ENCODE results near the gene HIVEP2.

Gene HIVEP2

DNA sequence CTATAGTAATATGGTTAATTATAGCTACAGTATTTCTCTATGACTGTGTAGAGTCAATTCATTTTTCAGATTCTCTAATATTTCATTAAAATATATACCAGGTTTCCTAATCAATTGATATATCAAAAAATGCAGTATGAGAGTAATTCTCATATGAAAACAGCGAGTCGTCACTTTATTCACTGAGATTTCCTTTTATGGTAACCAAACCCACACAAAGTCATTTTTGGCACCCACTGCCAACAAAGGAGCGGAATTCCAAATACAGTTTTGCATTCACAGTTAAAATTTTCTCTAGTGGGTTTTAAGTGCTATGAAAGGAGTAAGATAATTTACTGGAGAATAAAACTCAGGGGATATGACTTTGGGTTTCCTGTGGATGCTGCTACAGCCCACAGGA is 163.8 kb downstream of the HIVEP2 start:
- CTCF ChIA-PET = no interaction called here
- no peaks in the 10 kb centered on the region for H3K27me3 Mint-ChIP-seq
- H3K4me1 Mint-ChIP-seq = peaks cover 25% of the 10 kb centered on the region
- H3K9me3 Mint-ChIP-seq = no peaks in the 10 kb centered on the region
- DNase-seq = no peak
- no peak overlapping the region for H3K4me3 Mint-ChIP-seq
- no peak overlapping the region for H3K27ac Mint-ChIP-seq
- H3K36me3 Mint-ChIP-seq = peaks cover 18% of the 10 kb centered on the region

GRCh38 chr6:142773859-142774648 is 170.9 kb downstream of the HIVEP2 start:
- CTCF ChIA-PET = interaction anchor here (0.7 to 1.0 kb wide), 2 partner anchors 13 to 46 kb away, joined by 3 read pairs; no protein-coding TSS in a partner anchor
- H3K36me3 Mint-ChIP-seq = peaks cover 59% of the 10 kb centered on the region
- H3K4me1 Mint-ChIP-seq = peaks cover 19% of the 10 kb centered on the region
- H3K27ac Mint-ChIP-seq = peak overlapping the region; percentile 34
- peak; percentile 28 for DNase-seq
- H3K9me3 Mint-ChIP-seq = peaks cover 2% of the 10 kb centered on the region
- no peak overlapping the region for H3K4me3 Mint-ChIP-seq
- H3K27me3 Mint-ChIP-seq = no peaks in the 10 kb centered on the region

GRCh38 chr6:142773324-142773723 is 171.7 kb downstream of the HIVEP2 start:
- H3K4me3 Mint-ChIP-seq = no peak overlapping the region
- no peak for DNase-seq
- peaks cover 60% of the 10 kb centered on the region for H3K36me3 Mint-ChIP-seq
- H3K27ac Mint-ChIP-seq = no peak overlapping the region
- H3K27me3 Mint-ChIP-seq = no peaks in the 10 kb centered on the region
- H3K9me3 Mint-ChIP-seq = peaks cover 2% of the 10 kb centered on the region
- CTCF ChIA-PET = no interaction called here
- peaks cover 19% of the 10 kb centered on the region for H3K4me1 Mint-ChIP-seq

DNA sequence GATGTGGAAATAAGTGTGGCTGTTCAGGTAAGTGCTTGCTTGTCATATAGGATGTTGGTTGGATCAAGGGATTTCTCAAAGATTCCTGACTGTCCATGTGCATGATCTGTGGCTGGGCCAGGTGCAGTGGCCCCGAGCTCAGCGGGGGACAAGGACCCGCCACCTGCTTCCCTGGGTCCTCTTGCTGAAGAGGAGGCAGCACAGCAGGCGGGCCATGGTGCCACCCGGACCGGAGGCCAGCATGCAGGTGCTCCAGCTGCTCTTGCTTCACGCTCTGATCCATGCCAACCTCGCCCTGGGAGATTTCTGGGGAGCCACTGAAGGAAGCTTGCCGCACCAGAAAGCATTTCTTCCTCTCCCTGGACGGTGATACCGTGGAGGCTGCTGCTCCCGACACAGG is 173.8 kb downstream of the HIVEP2 start:
- no peak for DNase-seq
- H3K27ac Mint-ChIP-seq = no peak overlapping the region
- no peaks in the 10 kb centered on the region for H3K27me3 Mint-ChIP-seq
- peaks cover 19% of the 10 kb centered on the region for H3K4me1 Mint-ChIP-seq
- peaks cover 78% of the 10 kb centered on the region for H3K36me3 Mint-ChIP-seq
- H3K9me3 Mint-ChIP-seq = peaks cover 2% of the 10 kb centered on the region
- no peak overlapping the region for H3K4me3 Mint-ChIP-seq
- CTCF ChIA-PET = interaction anchor here (0.7 kb wide), 1 partner anchor 25 kb away, joined by 4 read pairs; no protein-coding TSS in a partner anchor

GRCh38 chr6:142765306-142765705 is 179.7 kb downstream of the HIVEP2 start:
- Mint-ChIP-seq H3K4me1 (peaks cover 6% of the 10 kb centered on the region), H3K27me3 (no peaks in the 10 kb centered on the region), H3K36me3 (peaks cover 71% of the 10 kb centered on the region), H3K27ac (no peak overlapping the region), H3K9me3 (no peaks in the 10 kb centered on the region), H3K4me3 (no peak overlapping the region)
- no peak for DNase-seq
- CTCF ChIA-PET = no interaction called here

- Mint-ChIP-seq H3K27me3 (no peaks in the 10 kb centered on the region), H3K4me3 (no peak overlapping the region), H3K4me1 (peaks cover 6% of the 10 kb centered on the region), H3K9me3 (no peaks in the 10 kb centered on the region), H3K27ac (no peak overlapping the region), H3K36me3 (peaks cover 72% of the 10 kb centered on the region)
- DNase-seq = no peak
- CTCF ChIA-PET = no interaction called here
These were observed 180.7 kb downstream of the HIVEP2 start for GRCh38 chr6:142764311-142764710.

GRCh38 chr6:142763205-142763604 is 181.8 kb downstream of the HIVEP2 start:
- peaks cover 72% of the 10 kb centered on the region for H3K36me3 Mint-ChIP-seq

GRCh38 chr6:142761756-142762155 is 183.2 kb downstream of the HIVEP2 start:
- Mint-ChIP-seq H3K4me1 (peaks cover 10% of the 10 kb centered on the region), H3K27me3 (no peaks in the 10 kb centered on the region), H3K4me3 (no peak overlapping the region), H3K36me3 (peaks cover 70% of the 10 kb centered on the region), H3K9me3 (no peaks in the 10 kb centered on the region), H3K27ac (no peak overlapping the region)
- CTCF ChIA-PET = no interaction called here
- no peak for DNase-seq

More at GRCh38 chr6:142763205-142763604, 181.8 kb downstream of the HIVEP2 start:
- DNase-seq = no peak
- CTCF ChIA-PET = no interaction called here
- H3K4me1 Mint-ChIP-seq = peaks cover 6% of the 10 kb centered on the region
- no peaks in the 10 kb centered on the region for H3K27me3 Mint-ChIP-seq
- no peak overlapping the region for H3K4me3 Mint-ChIP-seq
- no peak overlapping the region for H3K27ac Mint-ChIP-seq
- H3K9me3 Mint-ChIP-seq = no peaks in the 10 kb centered on the region

DNA sequence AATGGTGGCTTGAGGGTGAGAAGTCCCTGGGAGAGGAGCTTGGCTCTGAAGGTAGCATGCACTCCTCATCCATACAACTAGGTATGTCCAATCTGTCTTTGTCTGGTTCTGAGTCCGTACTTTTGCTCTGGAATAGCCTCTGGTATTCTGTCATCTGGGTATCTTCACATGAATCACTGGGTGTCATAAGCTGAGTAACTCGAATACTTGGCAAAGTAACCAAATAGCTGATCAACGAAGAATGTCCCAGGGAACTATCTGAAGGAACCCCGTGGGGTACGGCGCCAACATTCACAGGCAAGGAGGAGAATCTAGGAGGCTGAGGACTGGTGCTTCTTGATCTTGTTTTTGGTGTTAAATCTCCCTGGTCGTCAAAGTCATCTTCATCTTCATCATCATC is 184.8 kb downstream of the HIVEP2 start:
- Mint-ChIP-seq H3K36me3 (peaks cover 74% of the 10 kb centered on the region), H3K9me3 (no peaks in the 10 kb centered on the region), H3K27ac (no peak overlapping the region), H3K4me3 (no peak overlapping the region), H3K4me1 (peaks cover 19% of the 10 kb centered on the region), H3K27me3 (no peaks in the 10 kb centered on the region)
- CTCF ChIA-PET = no interaction called here
- DNase-seq = no peak

DNA sequence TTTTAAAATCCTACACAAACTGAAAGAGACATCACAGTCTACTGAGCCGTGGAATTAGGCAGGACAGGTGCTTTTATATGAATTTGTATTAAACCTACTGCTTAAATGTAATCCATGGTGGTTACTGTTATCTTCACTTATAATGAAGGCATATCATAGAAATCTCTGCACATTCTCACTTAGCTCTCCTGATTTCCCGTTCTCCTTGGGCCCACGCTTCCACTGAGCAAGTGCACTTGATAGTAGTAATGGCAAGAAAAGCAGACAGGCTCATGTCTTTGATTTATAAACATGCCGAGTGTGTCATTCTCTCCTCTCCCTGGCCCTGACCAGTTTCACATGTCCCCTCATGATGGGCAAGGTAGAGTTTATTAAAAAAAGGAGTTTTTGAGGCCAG is 186.3 kb downstream of the HIVEP2 start:
- no peak overlapping the region for H3K27ac Mint-ChIP-seq

DNA sequence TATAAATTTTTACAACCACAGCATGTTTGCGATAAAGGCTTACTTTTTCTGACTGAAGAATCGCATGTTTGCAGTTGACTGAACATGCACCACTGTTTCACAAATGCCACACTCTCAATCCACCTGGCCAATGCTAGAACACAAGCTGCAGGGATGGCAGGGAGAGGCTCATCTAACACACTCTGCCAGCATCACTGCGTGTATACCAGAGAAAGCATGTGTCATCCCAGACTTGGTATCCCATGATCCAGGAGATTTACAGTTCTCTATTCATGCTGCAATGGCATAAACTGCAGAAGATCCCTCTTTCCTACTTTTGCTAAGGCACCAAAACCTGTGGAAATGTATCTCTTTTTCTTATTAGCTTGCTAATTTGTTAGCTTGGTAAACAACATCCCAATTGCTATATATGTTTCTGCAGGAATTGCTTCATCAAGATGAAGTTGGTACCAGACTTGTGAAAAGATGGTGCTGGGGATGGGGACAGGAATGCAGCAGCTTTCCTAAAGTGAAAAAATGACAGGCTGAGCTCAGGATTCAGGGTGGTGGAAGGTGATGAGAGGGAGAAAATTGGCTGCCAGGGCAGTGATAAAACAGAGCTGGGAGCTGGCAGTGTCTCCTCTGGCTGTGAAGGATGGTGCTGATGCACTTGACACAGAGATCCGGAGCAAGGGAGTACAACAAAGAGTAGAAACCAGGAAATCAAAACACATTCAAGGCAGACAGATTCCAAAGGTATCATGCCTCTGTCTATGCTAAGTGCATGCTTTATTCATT is 186.9 kb downstream of the HIVEP2 start:
- peaks cover 19% of the 10 kb centered on the region for H3K4me1 Mint-ChIP-seq
- no peaks in the 10 kb centered on the region for H3K9me3 Mint-ChIP-seq
- no peak overlapping the region for H3K27ac Mint-ChIP-seq
- no peak for DNase-seq
- H3K4me3 Mint-ChIP-seq = no peak overlapping the region
- no peaks in the 10 kb centered on the region for H3K27me3 Mint-ChIP-seq
- H3K36me3 Mint-ChIP-seq = peaks cover 68% of the 10 kb centered on the region
- CTCF ChIA-PET = interaction anchor here (2.7 kb wide), 1 partner anchor 9 kb away, joined by 10 read pairs; no protein-coding TSS in a partner anchor

More for the DNA sequence above, 186.3 kb downstream of the HIVEP2 start:
- no peak overlapping the region for H3K4me3 Mint-ChIP-seq
- peaks cover 67% of the 10 kb centered on the region for H3K36me3 Mint-ChIP-seq
- peaks cover 19% of the 10 kb centered on the region for H3K4me1 Mint-ChIP-seq
- CTCF ChIA-PET = interaction anchor here (2.7 kb wide), 1 partner anchor 10 kb away, joined by 10 read pairs; no protein-coding TSS in a partner anchor
- no peak for DNase-seq
- no peaks in the 10 kb centered on the region for H3K9me3 Mint-ChIP-seq
- H3K27me3 Mint-ChIP-seq = no peaks in the 10 kb centered on the region

- Mint-ChIP-seq H3K27me3 (no peaks in the 10 kb centered on the region), H3K36me3 (peaks cover 61% of the 10 kb centered on the region), H3K27ac (no peak overlapping the region), H3K4me1 (peaks cover 13% of the 10 kb centered on the region), H3K9me3 (no peaks in the 10 kb centered on the region), H3K4me3 (no peak overlapping the region)
- CTCF ChIA-PET = no interaction called here
- DNase-seq = no peak
These were observed 188.8 kb downstream of the HIVEP2 start for GRCh38 chr6:142756215-142756630.

- Mint-ChIP-seq H3K36me3 (peaks cover 37% of the 10 kb centered on the region), H3K4me1 (peaks cover 13% of the 10 kb centered on the region), H3K27ac (no peak overlapping the region), H3K9me3 (no peaks in the 10 kb centered on the region), H3K4me3 (no peak overlapping the region), H3K27me3 (no peaks in the 10 kb centered on the region)
- DNase-seq = no peak
- CTCF ChIA-PET = no interaction called here
These were observed 191.8 kb downstream of the HIVEP2 start for GRCh38 chr6:142753196-142753595.

DNA sequence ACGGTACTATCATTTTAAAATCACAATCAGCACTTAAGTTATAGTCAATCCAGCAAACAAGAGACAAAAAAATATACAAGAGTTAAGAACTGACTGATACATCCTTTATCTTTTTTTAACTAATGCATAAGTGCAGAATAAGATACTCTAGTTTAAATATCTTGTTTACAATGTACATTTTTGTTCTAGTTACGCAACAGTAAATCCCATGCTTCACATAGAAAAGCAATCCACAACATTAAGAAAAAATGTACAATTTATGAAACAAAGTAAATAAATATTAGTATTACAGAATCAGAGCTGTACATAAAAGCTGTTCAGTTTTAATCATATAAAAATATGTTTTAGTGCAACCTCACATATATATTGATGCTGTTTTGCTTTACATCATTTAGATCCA is 192.6 kb downstream of the HIVEP2 start:
- Mint-ChIP-seq H3K27ac (no peak overlapping the region), H3K9me3 (no peaks in the 10 kb centered on the region), H3K27me3 (no peaks in the 10 kb centered on the region), H3K4me3 (no peak overlapping the region), H3K36me3 (peaks cover 31% of the 10 kb centered on the region), H3K4me1 (peaks cover 13% of the 10 kb centered on the region)
- DNase-seq = no peak
- CTCF ChIA-PET = no interaction called here

- Mint-ChIP-seq H3K27ac (no peak overlapping the region), H3K27me3 (no peaks in the 10 kb centered on the region), H3K36me3 (peaks cover 25% of the 10 kb centered on the region), H3K9me3 (no peaks in the 10 kb centered on the region), H3K4me3 (no peak overlapping the region), H3K4me1 (peaks cover 7% of the 10 kb centered on the region)
- DNase-seq = no peak
- CTCF ChIA-PET = no interaction called here
These were observed 193.5 kb downstream of the HIVEP2 start for GRCh38 chr6:142751452-142751851.
